Trophoblast cell (in vitro differentiated cells and primary cell): ENCODE data around the gene KRT73.

ENCODE experiments used
- DNase-seq, 2 donors: peaks; one replicate each; pipeline ENCODE4 v3.0.0-alpha.2; 2016
- H2AFZ ChIP-seq: 2 replicates; pipeline ENCODE4 v1.6.1; 2013; ENCODE audit warnings: low read length, moderate library complexity, mild to moderate bottlenecking; ENCODE audit not compliant: insufficient read depth, poor library complexity
- H2AK5ac ChIP-seq: 2 replicates; pipeline ENCODE4 v1.6.1; 2013; ENCODE audit warnings: mild to moderate bottlenecking, low read length
- H2BK120ac ChIP-seq: 2 replicates; pipeline ENCODE4 v1.6.1; 2013; ENCODE audit warnings: low read length, mild to moderate bottlenecking, moderate library complexity; ENCODE audit not compliant: insufficient read depth, poor library complexity
- H2BK12ac ChIP-seq: 2 replicates; pipeline ENCODE4 v1.6.1; 2013; ENCODE audit warnings: mild to moderate bottlenecking, low read length, moderate library complexity
- H2BK5ac ChIP-seq: 2 replicates; pipeline ENCODE4 v1.6.1; 2013; ENCODE audit warnings: low read length, low read depth, moderate library complexity, mild to moderate bottlenecking; ENCODE audit not compliant: poor library complexity
- H3K14ac ChIP-seq: 2 replicates; pipeline ENCODE4 v1.6.1; 2013; ENCODE audit warnings: mild to moderate bottlenecking, low read length
- H3K18ac ChIP-seq: 2 replicates; pipeline ENCODE4 v1.6.1; 2013; ENCODE audit warnings: mild to moderate bottlenecking, low read length
- H3K23ac ChIP-seq: 2 replicates; pipeline ENCODE4 v1.6.1; 2013; ENCODE audit warnings: low read length
- H3K27ac ChIP-seq: 2 replicates; pipeline ENCODE4 v1.5.1; 2013; ENCODE audit warnings: low read depth, mild to moderate bottlenecking, inconsistent platforms, low read length, moderate library complexity
- H3K27me3 ChIP-seq: 2 replicates; pipeline ENCODE4 v1.6.1; 2013; ENCODE audit warnings: inconsistent platforms, mild to moderate bottlenecking, low read length, moderate library complexity; ENCODE audit not compliant: insufficient read depth
- H3K36me3 ChIP-seq, 2 experiments: 1 replicate in 1 of 2; 2 replicates in 1 of 2; pipeline ENCODE4 v1.6.1; 2013; ENCODE audit warnings: low read length in 2 of 2, mild to moderate bottlenecking in 2 of 2, moderate library complexity in 1 of 2; ENCODE audit not compliant: insufficient read depth in 2 of 2, control insufficient read depth in 1 of 2
- H3K4ac ChIP-seq: 2 replicates; pipeline ENCODE4 v1.6.1; 2013; ENCODE audit warnings: low read depth, mild to moderate bottlenecking, low read length, moderate library complexity
- H3K4me1 ChIP-seq, 2 experiments: 1 replicate in 1 of 2; 2 replicates in 1 of 2; pipeline ENCODE4 v1.6.1; 2013; ENCODE audit warnings: low read length in 2 of 2, mild to moderate bottlenecking in 2 of 2, moderate library complexity in 1 of 2; ENCODE audit not compliant: insufficient read depth in 2 of 2, control insufficient read depth in 1 of 2
- H3K4me2 ChIP-seq: 2 replicates; pipeline ENCODE4 v1.6.1; 2013; ENCODE audit warnings: inconsistent platforms, mild to moderate bottlenecking, low read length, moderate library complexity
- H3K4me3 ChIP-seq: 2 replicates; pipeline ENCODE4 v1.5.1; 2013; ENCODE audit warnings: mild to moderate bottlenecking, low read depth, low read length, inconsistent platforms
- H3K79me1 ChIP-seq: one replicate; pipeline ENCODE4 v1.6.1; 2013; ENCODE audit warnings: low read length
- H3K79me2 ChIP-seq: 2 replicates; pipeline ENCODE4 v1.6.1; 2013; ENCODE audit warnings: low read length, mild to moderate bottlenecking; ENCODE audit not compliant: control insufficient read depth, insufficient read depth, poor library complexity
- H3K9ac ChIP-seq: 2 replicates; pipeline ENCODE4 v1.6.1; 2013; ENCODE audit warnings: mild to moderate bottlenecking, low read length
- H3K9me3 ChIP-seq: 2 replicates; pipeline ENCODE4 v1.6.1; 2013; ENCODE audit warnings: low read depth, mild to moderate bottlenecking, control low read depth, inconsistent platforms, low read length; ENCODE audit not compliant: insufficient read depth
- H4K12ac ChIP-seq: 2 replicates; pipeline ENCODE4 v1.6.1; 2013; ENCODE audit warnings: low read depth, mild to moderate bottlenecking, low read length, moderate library complexity
- H4K8ac ChIP-seq: 2 replicates; pipeline ENCODE4 v1.6.1; 2013; ENCODE audit warnings: low read depth, mild to moderate bottlenecking, low read length, moderate library complexity
- H4K91ac ChIP-seq: one replicate; pipeline ENCODE4 v1.6.1; 2013; ENCODE audit warnings: low read depth, mild to moderate bottlenecking, low read length, moderate library complexity
- WGBS: extraction: QIAGEN DNeasy Blood & Tissue Kit; methylation state at CpG from one replicate; pipeline ENCODE4 v1.1.7; 2013; ENCODE audit warnings: missing lambda C conversion rate; ENCODE audit not compliant: insufficient read length, insufficient coverage; ENCODE audit errors: extremely low coverage; 5-methylcytosine and 5-hydroxymethylcytosine counted together

KRT73 gene

GRCh38 chr12:52663420-52663819 is 45.1 kb upstream of the KRT73 start:
- no peak overlapping the region for H3K27ac ChIP-seq
- no peak overlapping the region for H3K4me3 ChIP-seq
- no peak overlapping the region for H4K8ac ChIP-seq
- no peak overlapping the region for H3K9ac ChIP-seq
- H3K4ac ChIP-seq: no peak overlapping the region
- H3K79me2 ChIP-seq: no peaks in the 10 kb centered on the region
- no peak overlapping the region for H4K91ac ChIP-seq
- no peaks in the 10 kb centered on the region for H3K27me3 ChIP-seq
- H2AK5ac ChIP-seq: no peak overlapping the region
- H2AFZ ChIP-seq: no peak overlapping the region
- no peaks in the 10 kb centered on the region for H3K9me3 ChIP-seq
- H3K4me1 ChIP-seq: no peaks in the 10 kb centered on the region
- H3K79me1 ChIP-seq: no peaks in the 10 kb centered on the region
- no peaks in the 10 kb centered on the region for H3K36me3 ChIP-seq
- no peak overlapping the region for H3K14ac ChIP-seq
- no peak overlapping the region for H2BK5ac ChIP-seq
- H2BK120ac ChIP-seq: no peak overlapping the region
- no peak overlapping the region for H4K12ac ChIP-seq
- H3K4me2 ChIP-seq: no peak overlapping the region
- no peak overlapping the region for H2BK12ac ChIP-seq
- no peak for DNase-seq
- H3K18ac ChIP-seq: no peak overlapping the region
- no peak overlapping the region for H3K23ac ChIP-seq

- Histone ChIP-seq H2BK120ac (no peak overlapping the region), H2AFZ (no peak overlapping the region), H2AK5ac (no peak overlapping the region), H3K4ac (no peak overlapping the region), H2BK5ac (no peak overlapping the region), H2BK12ac (no peak overlapping the region), H3K27ac (no peak overlapping the region), H3K9me3 (no peaks in the 10 kb centered on the region), H3K36me3 (no peaks in the 10 kb centered on the region), H3K9ac (no peak overlapping the region), H3K79me1 (no peaks in the 10 kb centered on the region), H4K8ac (no peak overlapping the region), H3K23ac (no peak overlapping the region), H3K4me1 (no peaks in the 10 kb centered on the region), H3K79me2 (no peaks in the 10 kb centered on the region), H3K27me3 (no peaks in the 10 kb centered on the region), H3K14ac (no peak overlapping the region), H4K12ac (no peak overlapping the region), H3K18ac (no peak overlapping the region), H4K91ac (no peak overlapping the region), H3K4me2 (no peak overlapping the region), H3K4me3 (no peak overlapping the region)
- no peak for DNase-seq
Observed at GRCh38 chr12:52662918-52663229, 44.5 kb upstream of the KRT73 start.

- H3K4me3 ChIP-seq: no peak overlapping the region
- H3K79me2 ChIP-seq: no peaks in the 10 kb centered on the region
- no peak overlapping the region for H3K23ac ChIP-seq
- DNase-seq: no peak
- no peak overlapping the region for H2BK120ac ChIP-seq
- H3K79me1 ChIP-seq: no peaks in the 10 kb centered on the region
- no peaks in the 10 kb centered on the region for H3K9me3 ChIP-seq
- no peak overlapping the region for H3K4ac ChIP-seq
- H4K91ac ChIP-seq: no peak overlapping the region
- H2BK5ac ChIP-seq: no peak overlapping the region
- no peaks in the 10 kb centered on the region for H3K27me3 ChIP-seq
- H3K14ac ChIP-seq: no peak overlapping the region
- no peak overlapping the region for H2BK12ac ChIP-seq
- no peak overlapping the region for H2AK5ac ChIP-seq
- H4K12ac ChIP-seq: no peak overlapping the region
- H2AFZ ChIP-seq: no peak overlapping the region
- H3K27ac ChIP-seq: no peak overlapping the region
- H3K36me3 ChIP-seq: no peaks in the 10 kb centered on the region
- H3K4me1 ChIP-seq: no peaks in the 10 kb centered on the region
- no CpG with 5 or more reads among the region's 10 CpGs for WGBS
- H3K4me2 ChIP-seq: no peak overlapping the region
- H4K8ac ChIP-seq: no peak overlapping the region
- no peak overlapping the region for H3K9ac ChIP-seq
- H3K18ac ChIP-seq: no peak overlapping the region
Observed at GRCh38 chr12:52662093-52662917, 43.9 kb upstream of the KRT73 start.

GRCh38 chr12:52661668-52662067 is 43.3 kb upstream of the KRT73 start:
- Histone ChIP-seq H3K4me2 (no peak overlapping the region), H4K8ac (no peak overlapping the region), H3K14ac (no peak overlapping the region), H3K79me1 (no peaks in the 10 kb centered on the region), H2BK12ac (no peak overlapping the region), H3K23ac (no peak overlapping the region), H3K36me3 (no peaks in the 10 kb centered on the region), H3K79me2 (no peaks in the 10 kb centered on the region), H3K4me3 (no peak overlapping the region), H4K91ac (no peak overlapping the region), H3K27me3 (no peaks in the 10 kb centered on the region), H2AFZ (no peak overlapping the region), H3K18ac (no peak overlapping the region), H3K27ac (no peak overlapping the region), H3K9ac (no peak overlapping the region), H3K9me3 (no peaks in the 10 kb centered on the region), H2AK5ac (no peak overlapping the region), H2BK5ac (no peak overlapping the region), H3K4me1 (no peaks in the 10 kb centered on the region), H3K4ac (no peak overlapping the region), H4K12ac (no peak overlapping the region), H2BK120ac (no peak overlapping the region)
- WGBS: no CpG with 5 or more reads among the region's 3 CpGs
- DNase-seq: no peak
